ENCODE measurements around the gene ABT1. TPM values are rescaled to one million over a fixed set of nuclear protein-coding genes. Genes with fewer than 3 reads are reported as not detected.

ABT1 gene
- total RNA-seq, 2 donors from 2014 or later, result 19.7 to 22.6 TPM

- Histone ChIP-seq H3K36me3 (ENCODE audit: control insufficient read depth, insufficient read depth, low read length) (no peaks in the 10 kb centered on the region), H3K27me3 (ENCODE audit: control insufficient read depth, insufficient read depth, low read length, poor library complexity, severe bottlenecking) (no peaks in the 10 kb centered on the region), H3K27ac (ENCODE audit: low read depth, low read length) (no peak overlapping the region), H3K4me1 (ENCODE audit: control insufficient read depth, insufficient read depth, low read length) (no peaks in the 10 kb centered on the region), H3K4me3 (ENCODE audit: low read length) (no peak overlapping the region), H3K9me3 (ENCODE audit: control insufficient read depth, low read length) (no peaks in the 10 kb centered on the region), H3K9ac (ENCODE audit: extremely low read depth, low read length, poor library complexity, severe bottlenecking) (no peak overlapping the region)
- H3K36me3 Mint-ChIP-seq (ENCODE audit: low read depth), result no peaks in the 10 kb centered on the region
- DNase-seq, result no peak
- H3K27ac Mint-ChIP-seq, result no peak overlapping the region
- no peaks in the 10 kb centered on the region for H3K9me3 Mint-ChIP-seq
- H3K4me3 Mint-ChIP-seq, result no peak overlapping the region
- no peaks in the 10 kb centered on the region for H3K4me1 Mint-ChIP-seq
- no peaks in the 10 kb centered on the region for H3K27me3 Mint-ChIP-seq (ENCODE audit: insufficient read depth)
- 91 to 100% methylated on average over 5 to 10 of the region's 10 CpGs for WGBS, 2 experiments (ENCODE audit: insufficient coverage in 1 of 2, insufficient read length in 1 of 2)
- no peak for TF ChIP-seq CTCF (conservative IDR thresholded peaks at IDR 0.05)
These were observed 44.5 kb upstream of the ABT1 start for GRCh38 chr6:26552205-26552604.

- no peaks in the 10 kb centered on the region for H3K4me1 ChIP-seq (ENCODE audit: control insufficient read depth, insufficient read depth, low read length)
These were observed 44.0 kb upstream of the ABT1 start for GRCh38 chr6:26552640-26553188.

GRCh38 chr6:26553264-26553634 is 43.5 kb upstream of the ABT1 start:
- Mint-ChIP-seq H3K36me3 (ENCODE audit: low read depth) (no peaks in the 10 kb centered on the region), H3K27ac (no peak overlapping the region), H3K27me3 (ENCODE audit: insufficient read depth) (no peaks in the 10 kb centered on the region), H3K9me3 (no peaks in the 10 kb centered on the region), H3K4me3 (no peak overlapping the region), H3K4me1 (no peaks in the 10 kb centered on the region)
- Histone ChIP-seq H3K4me1 (ENCODE audit: control insufficient read depth, insufficient read depth, low read length) (no peaks in the 10 kb centered on the region), H3K27me3 (ENCODE audit: control insufficient read depth, insufficient read depth, low read length, poor library complexity, severe bottlenecking) (no peaks in the 10 kb centered on the region), H3K36me3 (ENCODE audit: control insufficient read depth, insufficient read depth, low read length) (no peaks in the 10 kb centered on the region), H3K9me3 (ENCODE audit: control insufficient read depth, low read length) (no peaks in the 10 kb centered on the region), H3K4me3 (ENCODE audit: low read length) (peak overlapping the region; percentile 97), H3K9ac (ENCODE audit: extremely low read depth, low read length, poor library complexity, severe bottlenecking) (peak overlapping the region; percentile 50), H3K27ac (ENCODE audit: low read depth, low read length) (no peak overlapping the region)
- DNase-seq, result peak; percentile 90
- WGBS, 2 experiments (ENCODE audit: insufficient coverage in 1 of 2, insufficient read length in 1 of 2), result 0 to 1% methylated on average over 1 to 12 of the region's 13 CpGs
- TF ChIP-seq CTCF (conservative IDR thresholded peaks at IDR 0.05), result no peak

More at GRCh38 chr6:26552640-26553188, 44.0 kb upstream of the ABT1 start:
- H3K4me3 Mint-ChIP-seq, result no peak overlapping the region
- H3K36me3 Mint-ChIP-seq (ENCODE audit: low read depth), result no peaks in the 10 kb centered on the region
- no peaks in the 10 kb centered on the region for H3K4me1 Mint-ChIP-seq
- H3K36me3 ChIP-seq (ENCODE audit: control insufficient read depth, insufficient read depth, low read length), result no peaks in the 10 kb centered on the region
- no peaks in the 10 kb centered on the region for H3K27me3 Mint-ChIP-seq (ENCODE audit: insufficient read depth)
- no peaks in the 10 kb centered on the region for H3K9me3 ChIP-seq (ENCODE audit: control insufficient read depth, low read length)
- DNase-seq, result no peak
- no peak overlapping the region for H3K27ac Mint-ChIP-seq
- no peak overlapping the region for H3K27ac ChIP-seq (ENCODE audit: low read depth, low read length)
- peak overlapping the region; percentile 97 for H3K4me3 ChIP-seq (ENCODE audit: low read length)
- H3K9ac ChIP-seq (ENCODE audit: extremely low read depth, low read length, poor library complexity, severe bottlenecking), result no peak overlapping the region
- 55 to 70% methylated on average over 10 to 11 of the region's 11 CpGs for WGBS, 2 experiments (ENCODE audit: insufficient coverage in 1 of 2, insufficient read length in 1 of 2)
- H3K27me3 ChIP-seq (ENCODE audit: control insufficient read depth, insufficient read depth, low read length, poor library complexity, severe bottlenecking), result no peaks in the 10 kb centered on the region
- no peaks in the 10 kb centered on the region for H3K9me3 Mint-ChIP-seq
- TF ChIP-seq CTCF (conservative IDR thresholded peaks at IDR 0.05), result no peak

Data from endodermal cell (in vitro differentiated cells).